Adipocyte (in vitro differentiated cells): ENCODE data around the gene ARHGAP6.
"Not testable (repeated sequence)": the region's sequence is repeated elsewhere in the genome, so short reads cannot be mapped to it uniquely, and the experiment has no call there.

Experiments
- DNase-seq: peaks from one replicate; pipeline ENCODE4 v3.0.0-alpha.2; 2015; ENCODE audit warnings: low read depth
- H3K27me3 ChIP-seq: replicated peaks from 2 replicates; pipeline ENCODE4 v1.7.0; 2013; ENCODE audit warnings: mild to moderate bottlenecking, low read length, moderate library complexity; ENCODE audit not compliant: control insufficient read depth, insufficient read depth
- H3K36me3 ChIP-seq: 2 replicates; pipeline ENCODE4 v1.7.0; 2013; ENCODE audit warnings: low read length, mild to moderate bottlenecking, moderate library complexity; ENCODE audit not compliant: control insufficient read depth, insufficient read depth, severe bottlenecking
- H3K4me1 ChIP-seq: 2 replicates; pipeline ENCODE4 v1.7.0; 2013; ENCODE audit warnings: mild to moderate bottlenecking, low read length, moderate library complexity; ENCODE audit not compliant: control insufficient read depth, insufficient read depth
- H3K4me3 ChIP-seq: 2 replicates; pipeline ENCODE4 v1.7.0; 2013; ENCODE audit warnings: mild to moderate bottlenecking, low read length, moderate library complexity
- H3K9ac ChIP-seq: 2 replicates; pipeline ENCODE4 v1.7.0; 2013; ENCODE audit warnings: mild to moderate bottlenecking, low read length, moderate library complexity
- H3K9me3 ChIP-seq: 2 replicates; pipeline ENCODE4 v1.7.0; 2013; ENCODE audit warnings: mild to moderate bottlenecking, low read length, moderate library complexity; ENCODE audit not compliant: control insufficient read depth

The ARHGAP6 gene

DNA sequence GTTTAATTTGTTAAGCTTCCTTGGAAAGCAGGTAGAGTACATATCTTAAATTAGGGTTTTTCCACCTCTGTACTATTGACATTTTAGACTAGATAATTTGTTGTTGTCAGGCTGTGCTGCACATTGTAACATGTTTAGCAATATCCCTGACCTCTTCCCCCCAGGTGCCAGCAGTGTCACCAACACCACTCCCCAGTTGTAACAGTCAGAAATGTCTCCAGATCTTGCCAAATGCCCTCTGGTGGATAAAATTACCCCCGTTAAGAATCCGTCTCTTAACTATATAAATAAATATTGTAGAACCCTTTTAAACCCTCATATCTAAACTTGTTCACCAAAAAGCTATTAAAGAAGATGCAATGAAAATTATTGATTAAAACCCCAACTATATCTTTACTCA lies 161.5 kb downstream of the ARHGAP6 start:
- no peaks in the 10 kb centered on the region for H3K27me3 ChIP-seq
- H3K36me3 ChIP-seq = no peaks in the 10 kb centered on the region
- H3K9me3 ChIP-seq = no peaks in the 10 kb centered on the region
- peaks cover 2% of the 10 kb centered on the region for H3K4me1 ChIP-seq
- H3K4me3 ChIP-seq = no peak overlapping the region
- DNase-seq = no peak
- no peak overlapping the region for H3K9ac ChIP-seq

DNA sequence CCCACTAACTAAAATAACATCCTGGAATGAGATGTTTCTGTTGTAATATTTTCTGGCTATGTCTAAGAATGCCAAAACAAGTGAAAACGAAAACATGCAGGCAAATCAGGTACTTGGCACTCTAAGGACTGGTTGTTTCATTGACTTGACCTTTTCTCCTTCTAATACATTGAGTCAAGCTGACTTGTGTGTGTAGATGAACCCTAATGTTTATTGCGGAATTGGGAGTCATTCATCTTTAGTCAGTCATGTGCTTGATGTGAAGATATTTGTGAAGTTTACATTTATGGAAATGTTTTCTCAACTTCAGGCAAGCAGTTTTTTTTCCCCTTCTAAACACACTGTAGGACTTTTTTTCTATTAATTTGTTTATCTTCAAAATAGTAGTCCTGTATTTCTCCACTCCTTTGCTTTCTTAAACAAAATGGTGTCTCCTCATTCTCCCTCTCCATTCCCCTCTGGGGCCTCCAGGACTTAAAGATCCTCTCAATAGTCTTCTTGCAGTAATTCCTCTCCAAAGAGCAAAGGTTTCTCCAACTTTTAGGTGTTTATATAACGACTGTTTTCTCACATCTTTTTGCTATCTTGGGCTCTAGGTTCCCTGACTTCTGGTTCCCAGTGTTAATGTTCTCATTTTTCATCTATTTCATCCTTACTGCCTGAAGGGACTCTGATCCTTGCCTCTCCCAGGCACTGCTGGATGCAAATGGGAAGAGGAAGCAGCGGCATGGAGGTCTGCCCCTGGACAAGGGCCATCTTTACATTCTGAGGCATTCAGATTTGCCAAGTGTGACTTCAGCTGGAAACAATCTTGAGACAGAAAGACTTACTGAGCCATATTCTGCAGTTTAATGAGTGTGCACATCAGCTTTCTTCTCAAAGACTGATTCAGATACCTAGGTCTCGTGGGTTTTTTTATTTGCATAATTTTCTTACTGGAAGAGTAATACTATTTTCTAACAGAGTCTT lies 166.4 kb downstream of the ARHGAP6 start:
- H3K9me3 ChIP-seq = peaks cover 2% of the 10 kb centered on the region
- no peak overlapping the region for H3K4me3 ChIP-seq

DNA sequence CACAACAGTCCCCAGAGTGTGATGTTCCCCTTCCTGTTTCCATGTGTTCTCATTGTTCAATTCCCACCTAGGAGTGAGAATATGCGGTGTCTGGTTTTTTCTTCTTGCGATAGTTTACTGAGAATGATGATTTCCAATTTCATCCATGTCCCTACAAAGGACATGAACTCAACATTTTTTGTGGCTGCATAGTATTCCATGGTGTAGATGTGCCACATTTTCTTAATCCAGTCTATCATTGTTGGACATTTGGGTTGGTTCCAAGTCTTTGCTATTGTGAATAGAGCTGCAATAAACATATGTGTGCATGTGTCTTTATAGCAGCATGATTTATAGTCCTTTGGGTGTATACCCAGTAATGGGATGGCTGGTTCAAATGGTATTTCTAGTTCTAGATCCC lies 174.3 kb downstream of the ARHGAP6 start:
- H3K9ac ChIP-seq, DNase-seq, H3K9me3 ChIP-seq, H3K4me1 ChIP-seq, H3K36me3 ChIP-seq, H3K4me3 ChIP-seq, H3K27me3 ChIP-seq: not testable (repeated sequence)

More for the DNA sequence above, 166.4 kb downstream of the ARHGAP6 start:
- peak; percentile 63 for DNase-seq
- Histone ChIP-seq H3K36me3 (no peaks in the 10 kb centered on the region), H3K9ac (peak overlapping the region; percentile 30), H3K27me3 (no peaks in the 10 kb centered on the region), H3K4me1 (no peaks in the 10 kb centered on the region)

DNA sequence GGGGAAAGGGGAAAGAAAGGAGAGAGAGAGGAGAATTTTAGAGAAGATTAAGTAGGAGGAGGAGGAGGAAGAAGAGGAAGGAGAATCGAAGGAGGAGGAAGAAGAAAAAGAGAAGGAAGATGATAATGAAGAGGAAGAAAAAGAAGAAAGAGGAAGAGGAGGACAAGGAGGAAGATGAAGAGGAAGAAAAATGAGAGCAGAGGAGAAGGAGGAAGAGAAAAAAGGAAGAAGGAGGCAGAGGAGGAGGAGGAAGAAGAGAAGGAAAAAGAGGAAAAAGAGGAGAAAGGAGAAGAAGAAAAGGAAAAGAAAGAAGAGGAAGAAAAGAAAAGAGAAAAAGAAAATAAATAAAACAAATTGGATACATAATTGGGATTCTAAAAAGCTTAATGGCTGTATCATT lies 181.4 kb downstream of the ARHGAP6 start:
- DNase-seq = no peak
- Histone ChIP-seq H3K4me1 (peaks cover 16% of the 10 kb centered on the region), H3K4me3 (no peak overlapping the region)

DNA sequence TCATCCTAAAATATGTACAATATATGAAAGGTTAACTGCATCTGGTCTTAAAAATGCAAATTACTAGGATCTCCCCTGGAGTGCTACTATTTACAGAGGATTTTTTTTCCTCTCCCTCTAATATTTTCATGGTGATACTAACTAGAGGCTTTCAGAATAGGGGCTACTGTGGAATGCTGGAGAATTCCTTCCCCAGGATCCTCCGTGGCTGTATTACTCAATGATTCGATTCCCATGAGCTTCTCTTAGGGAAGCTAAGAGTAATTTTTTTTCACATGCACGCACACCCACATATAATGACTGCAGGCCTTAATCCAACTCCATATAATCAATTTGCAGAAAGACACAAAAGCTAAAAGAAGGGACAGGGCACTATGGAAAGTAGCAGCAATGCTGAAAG lies 184.7 kb downstream of the ARHGAP6 start:
- Histone ChIP-seq H3K4me3 (no peak overlapping the region), H3K27me3 (no peaks in the 10 kb centered on the region), H3K9me3 (no peaks in the 10 kb centered on the region), H3K4me1 (peaks cover 16% of the 10 kb centered on the region), H3K9ac (peak overlapping the region; percentile 39), H3K36me3 (no peaks in the 10 kb centered on the region)
- no peak for DNase-seq

More for the DNA sequence above, 181.4 kb downstream of the ARHGAP6 start:
- H3K27me3 ChIP-seq = no peaks in the 10 kb centered on the region
- no peak overlapping the region for H3K9ac ChIP-seq
- no peaks in the 10 kb centered on the region for H3K36me3 ChIP-seq
- no peaks in the 10 kb centered on the region for H3K9me3 ChIP-seq

DNA sequence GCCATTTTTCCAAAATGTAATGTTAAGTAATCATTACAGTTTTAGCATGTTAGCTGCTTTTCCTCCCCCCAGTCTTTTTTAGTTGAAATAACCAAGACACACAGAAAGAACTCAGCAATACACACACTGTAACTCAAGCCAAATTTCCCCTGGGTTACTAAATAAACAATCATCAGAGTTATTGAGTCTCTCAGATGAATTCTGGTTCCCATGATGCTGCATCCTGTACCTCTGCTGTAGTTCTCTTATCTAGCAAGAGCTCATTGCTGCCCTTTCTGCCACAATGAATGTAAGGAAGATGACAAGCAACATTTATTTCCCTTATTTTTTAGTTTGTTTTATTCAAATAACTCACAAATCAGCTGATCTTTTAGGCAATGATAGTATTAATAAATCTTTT lies 185.1 kb downstream of the ARHGAP6 start:
- Histone ChIP-seq H3K4me3 (no peak overlapping the region), H3K36me3 (no peaks in the 10 kb centered on the region), H3K4me1 (peaks cover 16% of the 10 kb centered on the region), H3K9ac (peak overlapping the region; percentile 39), H3K27me3 (no peaks in the 10 kb centered on the region), H3K9me3 (no peaks in the 10 kb centered on the region)
- DNase-seq = no peak

DNA sequence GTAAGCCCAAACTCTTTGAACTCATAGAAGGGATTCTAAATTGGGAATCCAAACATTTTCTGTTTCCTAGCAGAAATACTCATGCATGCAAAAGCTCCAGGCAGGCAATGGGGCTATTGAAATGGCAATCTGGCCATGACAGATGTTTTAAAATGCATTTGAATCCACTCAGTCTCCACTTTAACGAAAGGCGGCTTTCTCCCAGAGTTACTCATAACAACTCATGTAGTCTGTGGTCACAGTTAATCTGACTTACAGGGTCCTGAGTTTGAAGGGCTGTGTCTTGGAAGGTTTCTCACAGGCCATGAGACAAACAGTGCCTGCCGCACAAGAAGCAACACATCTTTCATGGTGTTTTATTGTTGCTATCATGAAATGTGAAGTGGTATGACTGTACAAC lies 186.8 kb downstream of the ARHGAP6 start:
- no peak overlapping the region for H3K9ac ChIP-seq
- H3K36me3 ChIP-seq = no peaks in the 10 kb centered on the region
- no peak overlapping the region for H3K4me3 ChIP-seq
- no peak for DNase-seq
- peaks cover 30% of the 10 kb centered on the region for H3K4me1 ChIP-seq
- H3K27me3 ChIP-seq = no peaks in the 10 kb centered on the region
- H3K9me3 ChIP-seq = no peaks in the 10 kb centered on the region

DNA sequence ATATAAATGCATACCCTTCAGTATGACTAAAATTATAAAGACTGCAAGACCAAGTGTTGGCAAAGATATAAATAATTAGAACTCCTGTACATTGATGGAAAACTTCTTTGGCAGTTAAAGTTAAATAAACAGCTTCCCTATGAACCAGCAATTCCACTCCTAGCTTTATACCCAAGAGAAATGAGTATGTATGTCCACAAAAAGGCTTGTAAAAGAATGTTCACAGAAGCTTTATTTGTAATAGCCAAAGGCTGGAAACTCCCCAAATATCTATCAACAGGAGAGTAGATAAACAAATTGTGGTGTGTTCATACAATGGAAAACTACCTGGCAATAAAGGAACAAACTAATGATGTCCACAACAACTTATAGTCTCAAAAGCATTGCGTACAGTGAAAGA lies 187.7 kb downstream of the ARHGAP6 start:
- Histone ChIP-seq H3K9ac (no peak overlapping the region), H3K9me3 (no peaks in the 10 kb centered on the region), H3K36me3 (no peaks in the 10 kb centered on the region), H3K4me3 (no peak overlapping the region), H3K4me1 (peaks cover 39% of the 10 kb centered on the region), H3K27me3 (no peaks in the 10 kb centered on the region)
- DNase-seq = no peak

DNA sequence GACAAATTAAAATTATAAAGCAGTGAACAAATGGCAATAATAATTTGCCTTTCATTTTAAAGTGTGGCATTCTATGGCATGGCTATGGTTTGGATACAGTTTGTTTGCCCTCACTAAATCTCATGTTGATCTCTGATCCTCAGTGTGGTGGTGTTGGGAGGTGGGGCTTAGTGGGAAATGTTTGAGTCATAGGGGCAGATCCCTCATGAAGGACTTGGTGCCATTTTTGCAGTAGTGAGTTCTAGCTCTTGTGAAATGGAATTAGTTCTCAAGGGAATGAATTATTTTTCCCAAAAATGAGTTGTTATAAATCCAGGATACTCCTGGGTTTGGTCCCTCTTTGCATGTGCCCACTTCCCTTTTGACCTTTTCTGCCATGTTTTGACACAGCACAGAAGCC lies 191.1 kb downstream of the ARHGAP6 start:
- H3K36me3 ChIP-seq = no peaks in the 10 kb centered on the region
- peaks cover 47% of the 10 kb centered on the region for H3K4me1 ChIP-seq
- no peak overlapping the region for H3K4me3 ChIP-seq
- H3K9ac ChIP-seq = peak overlapping the region; percentile 43
- no peaks in the 10 kb centered on the region for H3K27me3 ChIP-seq
- no peak for DNase-seq
- no peaks in the 10 kb centered on the region for H3K9me3 ChIP-seq

DNA sequence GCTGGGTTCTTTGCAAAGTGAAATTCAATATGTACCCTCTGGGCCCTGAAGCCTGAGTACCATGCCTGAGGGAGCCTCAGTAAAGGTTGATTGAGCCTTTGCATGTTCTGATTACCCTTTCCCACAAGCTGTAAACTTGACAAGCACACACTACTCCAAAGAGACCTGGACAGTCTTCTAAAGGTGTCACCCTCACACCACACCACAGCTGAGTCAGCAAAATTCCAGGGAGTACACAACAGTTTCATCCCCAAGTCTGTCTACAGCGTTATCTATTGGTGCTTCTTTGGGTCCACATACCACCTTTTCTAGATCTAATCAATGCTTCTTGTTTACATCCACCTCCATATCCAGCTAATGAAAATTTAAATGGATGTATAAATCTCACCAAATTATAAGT lies 191.7 kb downstream of the ARHGAP6 start:
- Histone ChIP-seq H3K36me3 (no peaks in the 10 kb centered on the region), H3K4me1 (peaks cover 48% of the 10 kb centered on the region), H3K9ac (peak overlapping the region; percentile 18), H3K27me3 (no peaks in the 10 kb centered on the region), H3K9me3 (no peaks in the 10 kb centered on the region), H3K4me3 (no peak overlapping the region)
- no peak for DNase-seq

DNA sequence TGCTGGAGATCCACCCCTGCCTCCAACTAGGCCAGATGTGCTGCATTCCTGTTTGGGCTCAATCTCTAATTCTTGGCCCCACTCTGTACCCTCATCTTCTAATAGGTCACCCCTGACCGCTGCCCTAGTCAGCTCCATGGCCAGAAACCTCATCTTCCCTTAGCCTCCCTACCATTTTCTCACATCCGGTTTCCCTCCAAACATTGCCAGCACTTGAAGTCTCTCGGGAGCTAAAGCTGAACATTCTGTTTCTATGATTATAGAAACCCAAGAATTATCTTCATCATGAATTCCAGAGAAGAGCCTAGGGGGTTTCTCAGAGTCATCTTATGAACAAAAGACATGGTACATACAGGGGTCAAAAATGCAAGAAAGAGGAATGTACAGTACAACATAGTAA lies 192.8 kb downstream of the ARHGAP6 start:
- Histone ChIP-seq H3K4me3 (no peak overlapping the region), H3K9ac (peak overlapping the region; percentile 31), H3K27me3 (no peaks in the 10 kb centered on the region), H3K4me1 (peaks cover 48% of the 10 kb centered on the region), H3K36me3 (no peaks in the 10 kb centered on the region), H3K9me3 (no peaks in the 10 kb centered on the region)
- no peak for DNase-seq
